GM12878 (cell line): ENCODE measurements around the gene RAMP1. TPM values are rescaled to one million over a fixed set of nuclear protein-coding genes. Genes with fewer than 3 reads are reported as not detected.
A peak's percentile ranks its signal among the peaks of the same experiment; 100 is the strongest.

Source experiments
- DPF2 ChIP-seq: fragments of 450-650 bp; IDR thresholded peaks from 2 replicates; pipeline ENCODE4 v1.6.1; 2017; ENCODE audit warnings: mild to moderate bottlenecking
- JUNB ChIP-seq: IDR thresholded peaks from 2 replicates; pipeline ENCODE4 v1.6.1; 2016; ENCODE audit warnings: antibody characterized with exemption, mild to moderate bottlenecking
- MEF2A ChIP-seq: IDR thresholded peaks from 2 replicates; pipeline ENCODE4 v1.6.1; 2011; ENCODE audit warnings: low read depth, mild to moderate bottlenecking, low read length, moderate library complexity; ENCODE audit not compliant: insufficient read depth
- POU2F2 ChIP-seq: IDR thresholded peaks from 3 replicates; pipeline ENCODE4 v1.6.1; 2011; ENCODE audit warnings: low read depth, mild to moderate bottlenecking, low read length, borderline replicate concordance
- ZNF207 ChIP-seq: fragments of 450-650 bp; IDR thresholded peaks from 2 replicates; pipeline ENCODE4 v1.6.1; 2014; ENCODE audit warnings: antibody characterized with exemption, mild to moderate bottlenecking, borderline replicate concordance
- polyA plus RNA-seq, 11 experiments: library from polyadenylated mRNA; depleted of rRNA in 4 of 11; unstranded in 6 of 11; stranded (reverse) in 5 of 11; fragments of >200 nt; fragmentation: Nextera tagmentation in 4 of 11; fragmentation: Illumina TruSeq in 1 of 11; extraction: Ambion mirVana in 4 of 11; extraction: Trizol in 1 of 11; gene quantifications; 1 replicate in 1 of 11; 2 replicates in 10 of 11; pipeline versions ENCODE4 v1.2.1 to v1.2.3, GENCODE V29; 2011 to 2016; ENCODE audit warnings: inconsistent platforms in 2 of 11, missing spikeins in 2 of 11, low read depth in 1 of 11
- total RNA-seq, 4 experiments: library from RNA; depleted of rRNA in 3 of 4; stranded (reverse); fragments of >200 nt in 3 of 4; fragmentation: Illumina TruSeq in 1 of 4; extraction: Trizol in 1 of 4; gene quantifications; 2 replicates each; pipeline versions ENCODE4 v1.2.1 to v1.2.3, GENCODE V29; 2013 to 2021
- TF ChIP-seq, protein P1 (sequence below): fragments of 150-350 bp; IDR thresholded peaks from 2 replicates; pipeline ENCODE4 v1.6.1; 2014; ENCODE audit warnings: mild to moderate bottlenecking, low read depth, low read length
- TF ChIP-seq, protein P2 (sequence below): IDR thresholded peaks from 2 replicates; pipeline ENCODE4 v1.6.1; 2011; ENCODE audit warnings: low read depth, mild to moderate bottlenecking, low read length, moderate library complexity, borderline replicate concordance; ENCODE audit errors: extremely low read depth
- TF ChIP-seq, protein P3 (sequence below): fragments of 450-650 bp; IDR thresholded peaks from 2 replicates; pipeline ENCODE4 v1.6.1; 2016; ENCODE audit warnings: mild to moderate bottlenecking, moderate library complexity, borderline replicate concordance
- TF ChIP-seq, protein P4 (sequence below): fragments of 450-650 bp; formaldehyde crosslinking; IDR thresholded peaks from 2 replicates; pipeline ENCODE4 v1.4.0; 2020; ENCODE audit warnings: mild to moderate bottlenecking, moderate library complexity

Gene RAMP1
- total and polyA plus RNA-seq, 10 of the 15 experiments (the other 5 are each of a cell fraction or from before 2014, with no cell fraction given), result 0.11 to 0.19 (median 0.12) TPM; not detected in 7

DNA sequence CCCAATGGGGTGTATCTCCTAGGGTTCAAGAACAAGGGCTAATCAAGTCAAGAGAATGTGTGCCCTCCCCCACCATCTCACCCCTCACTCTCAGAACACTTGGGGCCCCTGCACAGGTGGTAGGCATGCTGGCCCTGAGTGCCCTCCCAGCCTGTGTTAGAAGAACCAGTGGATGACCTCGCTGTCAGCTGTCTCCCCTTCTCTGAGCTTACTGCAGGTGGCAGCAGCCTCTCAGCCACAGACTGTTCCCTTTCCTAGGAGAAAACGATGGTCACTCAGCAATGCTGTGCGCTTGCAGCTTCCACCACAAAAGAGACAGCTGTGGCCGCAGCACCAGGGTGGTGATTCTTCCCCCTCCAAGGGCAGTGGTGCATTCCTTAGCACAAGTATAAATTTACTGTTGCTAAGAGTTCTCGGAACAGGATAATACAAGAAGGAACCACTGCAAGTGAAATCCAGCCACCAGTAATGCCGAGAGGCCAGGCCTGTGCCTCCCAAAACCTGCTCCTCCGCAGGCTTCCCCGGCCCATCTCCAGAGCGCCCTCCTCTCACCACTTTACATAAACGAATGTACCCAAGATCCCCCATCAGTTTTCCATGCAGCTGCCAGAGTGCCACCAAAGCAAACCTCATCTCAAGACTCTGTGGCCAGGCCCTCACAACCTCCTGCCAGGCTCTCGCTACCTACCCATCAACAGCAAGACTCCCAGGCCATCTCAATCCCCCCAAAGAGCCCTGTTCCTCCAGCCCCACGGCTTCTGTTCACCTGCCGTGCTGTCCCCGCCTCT is 935 bp upstream of the RAMP1 start (continued):
- TF ChIP-seq, protein P1, sequence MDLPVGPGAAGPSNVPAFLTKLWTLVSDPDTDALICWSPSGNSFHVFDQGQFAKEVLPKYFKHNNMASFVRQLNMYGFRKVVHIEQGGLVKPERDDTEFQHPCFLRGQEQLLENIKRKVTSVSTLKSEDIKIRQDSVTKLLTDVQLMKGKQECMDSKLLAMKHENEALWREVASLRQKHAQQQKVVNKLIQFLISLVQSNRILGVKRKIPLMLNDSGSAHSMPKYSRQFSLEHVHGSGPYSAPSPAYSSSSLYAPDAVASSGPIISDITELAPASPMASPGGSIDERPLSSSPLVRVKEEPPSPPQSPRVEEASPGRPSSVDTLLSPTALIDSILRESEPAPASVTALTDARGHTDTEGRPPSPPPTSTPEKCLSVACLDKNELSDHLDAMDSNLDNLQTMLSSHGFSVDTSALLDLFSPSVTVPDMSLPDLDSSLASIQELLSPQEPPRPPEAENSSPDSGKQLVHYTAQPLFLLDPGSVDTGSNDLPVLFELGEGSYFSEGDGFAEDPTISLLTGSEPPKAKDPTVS, result no peak
- TF ChIP-seq JUNB, result no peak
- TF ChIP-seq, protein P2, sequence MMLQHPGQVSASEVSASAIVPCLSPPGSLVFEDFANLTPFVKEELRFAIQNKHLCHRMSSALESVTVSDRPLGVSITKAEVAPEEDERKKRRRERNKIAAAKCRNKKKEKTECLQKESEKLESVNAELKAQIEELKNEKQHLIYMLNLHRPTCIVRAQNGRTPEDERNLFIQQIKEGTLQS, result no peak
- TF ChIP-seq, protein P3, sequence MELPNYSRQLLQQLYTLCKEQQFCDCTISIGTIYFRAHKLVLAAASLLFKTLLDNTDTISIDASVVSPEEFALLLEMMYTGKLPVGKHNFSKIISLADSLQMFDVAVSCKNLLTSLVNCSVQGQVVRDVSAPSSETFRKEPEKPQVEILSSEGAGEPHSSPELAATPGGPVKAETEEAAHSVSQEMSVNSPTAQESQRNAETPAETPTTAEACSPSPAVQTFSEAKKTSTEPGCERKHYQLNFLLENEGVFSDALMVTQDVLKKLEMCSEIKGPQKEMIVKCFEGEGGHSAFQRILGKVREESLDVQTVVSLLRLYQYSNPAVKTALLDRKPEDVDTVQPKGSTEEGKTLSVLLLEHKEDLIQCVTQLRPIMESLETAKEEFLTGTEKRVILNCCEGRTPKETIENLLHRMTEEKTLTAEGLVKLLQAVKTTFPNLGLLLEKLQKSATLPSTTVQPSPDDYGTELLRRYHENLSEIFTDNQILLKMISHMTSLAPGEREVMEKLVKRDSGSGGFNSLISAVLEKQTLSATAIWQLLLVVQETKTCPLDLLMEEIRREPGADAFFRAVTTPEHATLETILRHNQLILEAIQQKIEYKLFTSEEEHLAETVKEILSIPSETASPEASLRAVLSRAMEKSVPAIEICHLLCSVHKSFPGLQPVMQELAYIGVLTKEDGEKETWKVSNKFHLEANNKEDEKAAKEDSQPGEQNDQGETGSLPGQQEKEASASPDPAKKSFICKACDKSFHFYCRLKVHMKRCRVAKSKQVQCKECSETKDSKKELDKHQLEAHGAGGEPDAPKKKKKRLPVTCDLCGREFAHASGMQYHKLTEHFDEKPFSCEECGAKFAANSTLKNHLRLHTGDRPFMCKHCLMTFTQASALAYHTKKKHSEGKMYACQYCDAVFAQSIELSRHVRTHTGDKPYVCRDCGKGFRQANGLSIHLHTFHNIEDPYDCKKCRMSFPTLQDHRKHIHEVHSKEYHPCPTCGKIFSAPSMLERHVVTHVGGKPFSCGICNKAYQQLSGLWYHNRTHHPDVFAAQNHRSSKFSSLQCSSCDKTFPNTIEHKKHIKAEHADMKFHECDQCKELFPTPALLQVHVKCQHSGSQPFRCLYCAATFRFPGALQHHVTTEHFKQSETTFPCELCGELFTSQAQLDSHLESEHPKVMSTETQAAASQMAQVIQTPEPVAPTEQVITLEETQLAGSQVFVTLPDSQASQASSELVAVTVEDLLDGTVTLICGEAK, result no peak
- no peak for TF ChIP-seq MEF2A
- TF ChIP-seq DPF2, result 0 out of 2 replicates have a peak, but pooled peaks have one; percentile 22
- no peak for TF ChIP-seq ZNF207
- TF ChIP-seq POU2F2, result no peak
- TF ChIP-seq, protein P4, sequence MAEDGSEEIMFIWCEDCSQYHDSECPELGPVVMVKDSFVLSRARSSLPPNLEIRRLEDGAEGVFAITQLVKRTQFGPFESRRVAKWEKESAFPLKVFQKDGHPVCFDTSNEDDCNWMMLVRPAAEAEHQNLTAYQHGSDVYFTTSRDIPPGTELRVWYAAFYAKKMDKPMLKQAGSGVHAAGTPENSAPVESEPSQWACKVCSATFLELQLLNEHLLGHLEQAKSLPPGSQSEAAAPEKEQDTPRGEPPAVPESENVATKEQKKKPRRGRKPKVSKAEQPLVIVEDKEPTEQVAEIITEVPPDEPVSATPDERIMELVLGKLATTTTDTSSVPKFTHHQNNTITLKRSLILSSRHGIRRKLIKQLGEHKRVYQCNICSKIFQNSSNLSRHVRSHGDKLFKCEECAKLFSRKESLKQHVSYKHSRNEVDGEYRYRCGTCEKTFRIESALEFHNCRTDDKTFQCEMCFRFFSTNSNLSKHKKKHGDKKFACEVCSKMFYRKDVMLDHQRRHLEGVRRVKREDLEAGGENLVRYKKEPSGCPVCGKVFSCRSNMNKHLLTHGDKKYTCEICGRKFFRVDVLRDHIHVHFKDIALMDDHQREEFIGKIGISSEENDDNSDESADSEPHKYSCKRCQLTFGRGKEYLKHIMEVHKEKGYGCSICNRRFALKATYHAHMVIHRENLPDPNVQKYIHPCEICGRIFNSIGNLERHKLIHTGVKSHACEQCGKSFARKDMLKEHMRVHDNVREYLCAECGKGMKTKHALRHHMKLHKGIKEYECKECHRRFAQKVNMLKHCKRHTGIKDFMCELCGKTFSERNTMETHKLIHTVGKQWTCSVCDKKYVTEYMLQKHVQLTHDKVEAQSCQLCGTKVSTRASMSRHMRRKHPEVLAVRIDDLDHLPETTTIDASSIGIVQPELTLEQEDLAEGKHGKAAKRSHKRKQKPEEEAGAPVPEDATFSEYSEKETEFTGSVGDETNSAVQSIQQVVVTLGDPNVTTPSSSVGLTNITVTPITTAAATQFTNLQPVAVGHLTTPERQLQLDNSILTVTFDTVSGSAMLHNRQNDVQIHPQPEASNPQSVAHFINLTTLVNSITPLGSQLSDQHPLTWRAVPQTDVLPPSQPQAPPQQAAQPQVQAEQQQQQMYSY (CRISPR knock-in tag), result no peak
